RWPE1 (cell line): ENCODE data around the gene MLXIP.
"Not testable (repeated sequence)": the region's sequence is repeated elsewhere in the genome, so short reads cannot be mapped to it uniquely, and the experiment has no call there.

Source experiments
- CTCF ChIA-PET: fragments of 350-600 bp; sonication (Branson Sonifier 250); formaldehyde crosslinking; extraction: SDS; loops from one replicate; lab custom pipeline; 2021; lab: Yijun Ruan, JAX
- POLR2A ChIA-PET: fragments of 400-600 bp; formaldehyde crosslinking; extraction: SDS; loops from one replicate; lab custom pipeline; 2020; ENCODE audit warnings: antibody characterized with exemption; ENCODE audit not compliant: low non-redundant PET; lab: Yijun Ruan, JAX
- DNase-seq: peaks from one replicate; pipeline ENCODE4 v3.0.0; 2012; ENCODE audit warnings: low spot score
- H3K27ac ChIP-seq: fragments of 450-650 bp; 2 replicates; pipeline ENCODE4 v1.5.1; 2017
- TF ChIP-seq, protein P1 (sequence below): fragments of 450-650 bp; conservative IDR thresholded peaks from 2 replicates; pipeline ENCODE4 v1.5.1; 2017; ENCODE audit warnings: low read depth, mild to moderate bottlenecking

Gene MLXIP

GRCh38 chr12:122031342-122032216 is 47.0 kb upstream of the MLXIP start:
- TF ChIP-seq, protein P1, sequence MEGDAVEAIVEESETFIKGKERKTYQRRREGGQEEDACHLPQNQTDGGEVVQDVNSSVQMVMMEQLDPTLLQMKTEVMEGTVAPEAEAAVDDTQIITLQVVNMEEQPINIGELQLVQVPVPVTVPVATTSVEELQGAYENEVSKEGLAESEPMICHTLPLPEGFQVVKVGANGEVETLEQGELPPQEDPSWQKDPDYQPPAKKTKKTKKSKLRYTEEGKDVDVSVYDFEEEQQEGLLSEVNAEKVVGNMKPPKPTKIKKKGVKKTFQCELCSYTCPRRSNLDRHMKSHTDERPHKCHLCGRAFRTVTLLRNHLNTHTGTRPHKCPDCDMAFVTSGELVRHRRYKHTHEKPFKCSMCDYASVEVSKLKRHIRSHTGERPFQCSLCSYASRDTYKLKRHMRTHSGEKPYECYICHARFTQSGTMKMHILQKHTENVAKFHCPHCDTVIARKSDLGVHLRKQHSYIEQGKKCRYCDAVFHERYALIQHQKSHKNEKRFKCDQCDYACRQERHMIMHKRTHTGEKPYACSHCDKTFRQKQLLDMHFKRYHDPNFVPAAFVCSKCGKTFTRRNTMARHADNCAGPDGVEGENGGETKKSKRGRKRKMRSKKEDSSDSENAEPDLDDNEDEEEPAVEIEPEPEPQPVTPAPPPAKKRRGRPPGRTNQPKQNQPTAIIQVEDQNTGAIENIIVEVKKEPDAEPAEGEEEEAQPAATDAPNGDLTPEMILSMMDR, result peak; percentile 51
- DNase-seq, result no peak
- POLR2A ChIA-PET, result no interaction called here
- H3K27ac ChIP-seq, result peak overlapping the region; percentile 93
- CTCF ChIA-PET, result interaction anchor here (0.6 to 0.7 kb wide), 2 partner anchors 15 to 401 kb away, joined by 3 to 5 read pairs; no protein-coding TSS in a partner anchor

DNA sequence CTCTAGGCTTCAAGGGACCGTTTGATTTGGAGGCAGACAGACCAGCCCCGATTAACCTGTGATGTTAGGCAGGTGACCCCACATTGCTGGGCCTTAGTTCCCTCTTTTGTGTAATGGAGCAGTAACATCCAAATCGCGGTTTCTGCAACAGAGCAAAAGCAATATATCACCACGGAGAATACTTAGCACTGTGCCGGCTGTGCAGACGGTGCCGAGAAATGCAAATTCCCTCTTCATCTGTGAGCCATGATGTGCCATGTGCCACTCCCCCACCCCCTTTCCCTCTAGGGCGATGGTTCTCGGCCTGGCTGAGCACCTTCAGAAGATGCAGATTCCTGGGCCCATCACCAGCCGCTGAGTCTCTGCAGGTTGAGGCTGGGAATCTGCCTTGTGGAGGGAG is 46.0 kb upstream of the MLXIP start:
- TF ChIP-seq, protein P1, result no peak
- H3K27ac ChIP-seq, result peak overlapping the region; percentile 93; the same call in 1 of the 2 replicates
- no peak for DNase-seq
- POLR2A ChIA-PET, result no interaction called here
- CTCF ChIA-PET, result no interaction called here

- POLR2A ChIA-PET, result no interaction called here
- CTCF ChIA-PET, result no interaction called here
- TF ChIP-seq, protein P1, result no peak
- H3K27ac ChIP-seq, result peak overlapping the region; percentile 55
- DNase-seq, result peak; percentile 83
Observed at GRCh38 chr12:122035292-122035691, 43.3 kb upstream of the MLXIP start.

DNA sequence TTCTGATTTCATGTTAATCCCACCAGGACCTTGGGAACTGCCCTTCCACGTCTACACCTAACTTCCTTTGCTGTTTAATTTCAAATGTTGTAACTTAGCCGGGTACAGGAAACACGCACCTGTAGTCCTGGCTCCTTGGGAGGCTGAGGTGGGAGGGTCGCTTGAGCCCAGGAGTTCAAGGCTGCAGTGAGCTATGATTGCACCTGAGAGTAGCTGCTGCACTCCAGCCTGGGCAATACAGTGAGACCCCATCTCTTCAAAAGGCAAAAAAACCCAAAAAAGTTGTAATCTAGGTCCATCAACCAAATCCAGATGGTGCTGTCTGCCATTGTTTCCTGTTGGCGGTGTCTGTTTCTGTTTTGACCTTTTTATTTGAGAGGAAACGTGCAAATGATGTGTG is 42.4 kb upstream of the MLXIP start:
- TF ChIP-seq, protein P1, result no peak
- peak overlapping the region; percentile 55 for H3K27ac ChIP-seq
- CTCF ChIA-PET, result interaction anchor here (0.6 to 0.7 kb wide), 2 partner anchors 18 to 34 kb away, joined by 3 read pairs; no protein-coding TSS in a partner anchor
- DNase-seq, result no peak
- POLR2A ChIA-PET, result no interaction called here

GRCh38 chr12:122040579-122041386 is 37.8 kb upstream of the MLXIP start:
- DNase-seq, result no peak
- TF ChIP-seq, protein P1, result no peak
- CTCF ChIA-PET, result interaction anchor here (0.6 kb wide), 2 partner anchors 27 to 32 kb away, joined by 3 to 4 read pairs; no protein-coding TSS in a partner anchor
- POLR2A ChIA-PET, result no interaction called here
- peak overlapping the region; percentile 39 for H3K27ac ChIP-seq

- POLR2A ChIA-PET, CTCF ChIA-PET, DNase-seq: not testable (repeated sequence)
- H3K27ac ChIP-seq, result peak overlapping the region; percentile 39
Observed at GRCh38 chr12:122041458-122041857, 37.1 kb upstream of the MLXIP start.
